HEK293 (cell line): ENCODE data around the gene CRIP2.
A peak's percentile ranks its signal among the peaks of the same experiment; 100 is the strongest.

Experiments
- CTCF ChIA-PET: fragments of 350-600 bp; formaldehyde crosslinking; extraction: SDS; loops from one replicate; lab custom pipeline; 2021; ENCODE audit warnings: antibody characterized with exemption; lab: Yijun Ruan, JAX
- POLR2A ChIA-PET: fragments of 300-600 bp; formaldehyde crosslinking; extraction: SDS; loops from one replicate; lab custom pipeline; 2020; ENCODE audit warnings: antibody characterized with exemption, inconsistent platforms; lab: Yijun Ruan, JAX
- H3K27ac ChIP-seq: fragments of 200-500 bp; sonication (Bioruptor generic); 2 replicates; pipeline ENCODE4 v1.5.1; 2014; ENCODE audit warnings: low read depth, low read length, control low read depth, inconsistent platforms; ENCODE audit errors: extremely low read depth
- H3K36me3 ChIP-seq, 2 experiments: fragments of 200-500 bp in 1 of 2; sonication (Bioruptor generic) in 1 of 2; 1 replicate in 1 of 2; 2 replicates in 1 of 2; pipeline ENCODE4 v1.5.1; 2014 to 2017; ENCODE audit warnings: inconsistent platforms in 2 of 2, low read length in 2 of 2; ENCODE audit not compliant: control insufficient read depth in 2 of 2, insufficient read depth in 1 of 2
- H3K4me1 ChIP-seq: fragments of 200-500 bp; sonication (Bioruptor generic); 2 replicates; pipeline ENCODE4 v1.5.1; 2014; ENCODE audit warnings: mild to moderate bottlenecking, low read length, inconsistent platforms; ENCODE audit not compliant: control insufficient read depth, insufficient read depth
- H3K4me3 ChIP-seq: 2 replicates; pipeline ENCODE4 v1.5.1; 2011; ENCODE audit warnings: low read depth, mild to moderate bottlenecking, control low read depth, low read length, moderate library complexity
- H3K9me3 ChIP-seq: fragments of 200-500 bp; sonication (Bioruptor generic); 2 replicates; pipeline ENCODE4 v1.5.1; 2014; ENCODE audit warnings: low read depth, low read length, inconsistent platforms; ENCODE audit not compliant: control insufficient read depth, insufficient read depth
- BCL11A ChIP-seq: fragments of 450-650 bp; formaldehyde crosslinking; IDR thresholded peaks from 2 replicates; pipeline ENCODE4 v1.5.1; 2016; ENCODE audit warnings: low read depth, missing biosample characterization, missing genetic modification characterization
- KLF1 ChIP-seq: fragments of 450-650 bp; formaldehyde crosslinking; IDR thresholded peaks from 2 replicates; pipeline ENCODE4 v1.5.1; 2016; ENCODE audit warnings: missing biosample characterization, missing genetic modification characterization
- KLF8 ChIP-seq: fragments of 450-650 bp; formaldehyde crosslinking; IDR thresholded peaks from 2 replicates; pipeline ENCODE4 v1.5.1; 2016; ENCODE audit warnings: missing biosample characterization, missing genetic modification characterization
- REST ChIP-seq: fragments of 450-650 bp; formaldehyde crosslinking; IDR thresholded peaks from 2 replicates; pipeline ENCODE4 v1.5.1; 2016; ENCODE audit warnings: missing biosample characterization, missing genetic modification characterization
- SCRT1 ChIP-seq: fragments of 450-650 bp; formaldehyde crosslinking; IDR thresholded peaks from 2 replicates; pipeline ENCODE4 v1.5.1; 2016; ENCODE audit warnings: missing biosample characterization, missing genetic modification characterization, borderline replicate concordance
- SCRT2 ChIP-seq: fragments of 450-650 bp; formaldehyde crosslinking; IDR thresholded peaks from 2 replicates; pipeline ENCODE4 v1.5.1; 2016; ENCODE audit warnings: missing biosample characterization, missing genetic modification characterization
- ZFP69B ChIP-seq: fragments of 450-650 bp; formaldehyde crosslinking; IDR thresholded peaks from 2 replicates; pipeline ENCODE4 v1.5.1; 2016; ENCODE audit warnings: missing biosample characterization, missing genetic modification characterization
- ZIC2 ChIP-seq: fragments of 450-650 bp; formaldehyde crosslinking; IDR thresholded peaks from 2 replicates; pipeline ENCODE4 v1.5.1; 2016; ENCODE audit warnings: missing biosample characterization, missing genetic modification characterization
- ZNF155 ChIP-seq: fragments of 450-650 bp; formaldehyde crosslinking; IDR thresholded peaks from 2 replicates; pipeline ENCODE4 v1.5.1; 2016; ENCODE audit warnings: missing biosample characterization, missing genetic modification characterization
- ZNF169 ChIP-seq: fragments of 450-650 bp; formaldehyde crosslinking; IDR thresholded peaks from 2 replicates; pipeline ENCODE4 v1.5.1; 2016; ENCODE audit warnings: missing biosample characterization, missing genetic modification characterization
- ZNF266 ChIP-seq: fragments of 450-650 bp; formaldehyde crosslinking; IDR thresholded peaks from 2 replicates; pipeline ENCODE4 v1.5.1; 2016; ENCODE audit warnings: missing biosample characterization, missing genetic modification characterization, low read depth
- ZNF311 ChIP-seq: fragments of 450-650 bp; formaldehyde crosslinking; IDR thresholded peaks from 2 replicates; pipeline ENCODE4 v1.5.1; 2017; ENCODE audit warnings: missing biosample characterization, missing genetic modification characterization, borderline replicate concordance
- ZNF335 ChIP-seq: fragments of 450-650 bp; formaldehyde crosslinking; conservative IDR thresholded peaks from 2 replicates; pipeline ENCODE4 v1.5.1; 2016; ENCODE audit warnings: missing biosample characterization, missing genetic modification characterization
- ZNF341 ChIP-seq: fragments of 450-650 bp; formaldehyde crosslinking; IDR thresholded peaks from 2 replicates; pipeline ENCODE4; 2016; ENCODE audit warnings: low read depth, missing biosample characterization, missing genetic modification characterization
- ZNF549 ChIP-seq: fragments of 450-650 bp; IDR thresholded peaks from 2 replicates; pipeline ENCODE4 v1.5.1; 2018; ENCODE audit warnings: missing biosample characterization, missing genetic modification characterization, mild to moderate bottlenecking, inconsistent platforms, moderate library complexity
- ZNF561 ChIP-seq: fragments of 450-650 bp; IDR thresholded peaks from 2 replicates; pipeline ENCODE4 v1.5.1; 2018; ENCODE audit warnings: missing biosample characterization, missing genetic modification characterization, borderline replicate concordance
- ZNF677 ChIP-seq: fragments of 450-650 bp; IDR thresholded peaks from 2 replicates; pipeline ENCODE4 v1.5.0; 2018; ENCODE audit warnings: missing biosample characterization, mild to moderate bottlenecking, missing genetic modification characterization, moderate library complexity
- ZSCAN23 ChIP-seq: fragments of 450-650 bp; formaldehyde crosslinking; IDR thresholded peaks from 2 replicates; pipeline ENCODE4 v1.5.1; 2016; ENCODE audit warnings: missing biosample characterization, missing genetic modification characterization

The CRIP2 gene

GRCh38 chr14:105467249-105467941, 7.2 kb upstream of the CRIP2 start:
- H3K27ac ChIP-seq = 0 out of 2 replicates have a peak overlapping the region, but pooled peaks have one; percentile 1
- ChIA-PET CTCF (interaction anchor here (0.8 to 5.7 kb wide), 4 partner anchors 9 to 65 kb away, joined by 3 to 31 read pairs (median 4); no protein-coding TSS in a partner anchor), POLR2A (no interaction called here)
- H3K9me3 ChIP-seq = no peaks in the 10 kb centered on the region
- H3K36me3 ChIP-seq = peaks cover 0 to 72% of the 10 kb centered on the region in 2 experiments; a peak in 2 of 3 replicates
- peaks cover 8% of the 10 kb centered on the region; the same call in 1 of the 2 replicates for H3K4me1 ChIP-seq
- TF ChIP-seq ZNF266 (tag by site-specific recombination) (no peak), ZNF677 (tag by site-specific recombination) (no peak), KLF1 (tag by site-specific recombination) (no peak), ZFP69B (tag by site-specific recombination) (peak; percentile 21; the same call in 1 of the 2 replicates), ZNF341 (tag by site-specific recombination) (peak; percentile 28; the same call in 1 of the 2 replicates), ZNF311 (no peak)
- H3K4me3 ChIP-seq = no peak overlapping the region

- POLR2A ChIA-PET = no interaction called here
- no peak overlapping the region for H3K27ac ChIP-seq
- CTCF ChIA-PET = interaction anchor here (0.9 to 5.7 kb wide), 3 partner anchors 13 to 65 kb away, joined by 3 to 31 read pairs (median 6); no protein-coding TSS in a partner anchor
Measured at GRCh38 chr14:105467942-105468471, 6.6 kb upstream of the CRIP2 start.

GRCh38 chr14:105468621-105469241, 5.9 kb upstream of the CRIP2 start:
- Histone ChIP-seq H3K4me3 (no peak overlapping the region), H3K27ac (no peak overlapping the region), H3K9me3 (no peaks in the 10 kb centered on the region), H3K4me1 (peaks cover 15% of the 10 kb centered on the region), H3K36me3 (peaks cover 0 to 60% of the 10 kb centered on the region in 2 experiments; a peak in 1 of 3 replicates)
- ChIA-PET CTCF (interaction anchor here (0.6 to 5.7 kb wide), 3 partner anchors 13 to 82 kb away, joined by 5 to 31 read pairs (median 6); no protein-coding TSS in a partner anchor), POLR2A (interaction anchor here (0.5 to 0.9 kb wide), 2 partner anchors 21 to 23 kb away, joined by 3 to 10 read pairs; no protein-coding TSS in a partner anchor)
- TF ChIP-seq ZNF549 (tag by site-specific recombination) = no peak
- TF ChIP-seq ZNF169 (tag by site-specific recombination) = no peak
- TF ChIP-seq ZNF155 = no peak
- TF ChIP-seq ZSCAN23 (tag by site-specific recombination) = no peak
- peak; percentile 65 for TF ChIP-seq ZNF335 (tag by site-specific recombination)
- peak; percentile 41; the same call in 1 of the 2 replicates for TF ChIP-seq BCL11A (tag by site-specific recombination)
- TF ChIP-seq ZNF677 (tag by site-specific recombination) = no peak
- 0 out of 2 replicates have a peak, but pooled peaks have one; percentile 28 for TF ChIP-seq KLF8 (tag by site-specific recombination)
- peak; percentile 53 for TF ChIP-seq ZIC2 (tag by site-specific recombination)

More at GRCh38 chr14:105467942-105468471, 6.6 kb upstream of the CRIP2 start:
- TF ChIP-seq SCRT1 (peak; percentile 98), ZNF561 (tag by site-specific recombination) (no peak), SCRT2 (tag by site-specific recombination) (peak; percentile 95), REST (tag by site-specific recombination) (0 out of 2 replicates have a peak, but pooled peaks have one; percentile 11)
- Histone ChIP-seq H3K4me1 (peaks cover 10% of the 10 kb centered on the region), H3K9me3 (no peaks in the 10 kb centered on the region), H3K36me3 (peaks cover 0 to 67% of the 10 kb centered on the region in 2 experiments; a peak in 1 of 3 replicates), H3K4me3 (no peak overlapping the region)
